HG02763 (cell line): ENCODE results near the gene SEMA3A.

Experiments used
- ATAC-seq: cut with Tn5 transposase; IDR thresholded peaks from one replicate; pipeline ENCODE4 v1.9.1; 2021; ENCODE audit warnings: mild to moderate bottlenecking, moderate library complexity; ENCODE audit not compliant: unreplicated experiment

The SEMA3A gene

GRCh38 chr7:84113286-84113685 lies 81.3 kb downstream of the SEMA3A start:
- ATAC-seq, result no peak

- ATAC-seq, result no peak
Measured at GRCh38 chr7:84112771-84113170, 81.8 kb downstream of the SEMA3A start.

GRCh38 chr7:84111842-84112241 lies 82.7 kb downstream of the SEMA3A start:
- no peak for ATAC-seq

GRCh38 chr7:84110400-84110799 lies 84.2 kb downstream of the SEMA3A start:
- ATAC-seq, result no peak

- no peak for ATAC-seq
Measured at GRCh38 chr7:84108787-84109186, 85.8 kb downstream of the SEMA3A start.

GRCh38 chr7:84108119-84108518 lies 86.5 kb downstream of the SEMA3A start:
- no peak for ATAC-seq

- no peak for ATAC-seq
Measured at GRCh38 chr7:84107259-84107658, 87.3 kb downstream of the SEMA3A start.

- ATAC-seq, result no peak
Measured at GRCh38 chr7:84106291-84106690, 88.3 kb downstream of the SEMA3A start.

- no peak for ATAC-seq
Measured at GRCh38 chr7:84105586-84105985, 89.0 kb downstream of the SEMA3A start.

GRCh38 chr7:84104826-84105225 lies 89.8 kb downstream of the SEMA3A start:
- ATAC-seq, result no peak

GRCh38 chr7:84102213-84102612 lies 92.4 kb downstream of the SEMA3A start:
- no peak for ATAC-seq

- no peak for ATAC-seq
Measured at GRCh38 chr7:84100866-84101265, 93.7 kb downstream of the SEMA3A start.

- ATAC-seq, result no peak
Measured at GRCh38 chr7:84095971-84096370, 98.6 kb downstream of the SEMA3A start.

- ATAC-seq, result no peak
Measured at GRCh38 chr7:84092207-84092606, 102.4 kb downstream of the SEMA3A start.

- no peak for ATAC-seq
Measured at GRCh38 chr7:84091318-84091717, 103.3 kb downstream of the SEMA3A start.

GRCh38 chr7:84088802-84089201 lies 105.8 kb downstream of the SEMA3A start:
- no peak for ATAC-seq

GRCh38 chr7:84085998-84086397 lies 108.6 kb downstream of the SEMA3A start:
- ATAC-seq, result no peak

- no peak for ATAC-seq
Measured at GRCh38 chr7:84085147-84085546, 109.4 kb downstream of the SEMA3A start.

- no peak for ATAC-seq
Measured at GRCh38 chr7:84083846-84084245, 110.7 kb downstream of the SEMA3A start.

GRCh38 chr7:84081973-84082522 lies 112.5 kb downstream of the SEMA3A start:
- no peak for ATAC-seq

GRCh38 chr7:84077336-84077735 lies 117.3 kb downstream of the SEMA3A start:
- no peak for ATAC-seq

GRCh38 chr7:84076219-84076618 lies 118.4 kb downstream of the SEMA3A start:
- no peak for ATAC-seq

- no peak for ATAC-seq
Measured at GRCh38 chr7:84073186-84073875, 121.3 kb downstream of the SEMA3A start.
